Fibroblast of mammary gland (primary cell): ENCODE data around the gene MIS18BP1.

ENCODE experiments used
- DNase-seq: peaks from one replicate; pipeline ENCODE4 v3.0.0-alpha.2; 2010; ENCODE audit warnings: low read depth
- H3K4me3 ChIP-seq: 2 replicates; pipeline ENCODE4 v1.5.1; 2011; ENCODE audit warnings: low read depth, mild to moderate bottlenecking, low read length, moderate library complexity; ENCODE audit not compliant: control insufficient read depth
- TF ChIP-seq, protein P1 (sequence below): conservative IDR thresholded peaks from 2 replicates; pipeline ENCODE4 v1.5.1; 2011; ENCODE audit warnings: low read depth, low read length, inconsistent platforms; ENCODE audit not compliant: control insufficient read depth, insufficient read depth

MIS18BP1 gene

DNA sequence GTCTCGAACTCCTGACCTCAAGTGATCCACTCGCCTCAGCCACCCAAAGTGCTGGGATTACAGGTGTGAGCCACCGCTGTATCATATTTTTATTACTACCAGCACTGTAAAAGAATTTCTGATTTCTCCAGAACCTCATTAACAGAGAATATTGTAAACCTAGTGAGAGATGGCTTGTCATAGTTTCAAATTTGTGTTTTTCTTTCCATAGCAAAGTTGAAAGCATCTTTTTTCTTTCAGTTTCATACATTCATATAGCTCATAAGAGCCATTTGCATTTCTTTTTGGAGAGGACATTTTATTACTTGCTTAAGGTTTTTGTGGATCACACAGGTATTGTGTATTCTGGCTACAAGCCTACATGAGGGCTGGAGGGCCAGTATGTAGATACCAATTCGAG is 58.0 kb downstream of the MIS18BP1 start:
- H3K4me3 ChIP-seq, result no peak overlapping the region
- TF ChIP-seq, protein P1, sequence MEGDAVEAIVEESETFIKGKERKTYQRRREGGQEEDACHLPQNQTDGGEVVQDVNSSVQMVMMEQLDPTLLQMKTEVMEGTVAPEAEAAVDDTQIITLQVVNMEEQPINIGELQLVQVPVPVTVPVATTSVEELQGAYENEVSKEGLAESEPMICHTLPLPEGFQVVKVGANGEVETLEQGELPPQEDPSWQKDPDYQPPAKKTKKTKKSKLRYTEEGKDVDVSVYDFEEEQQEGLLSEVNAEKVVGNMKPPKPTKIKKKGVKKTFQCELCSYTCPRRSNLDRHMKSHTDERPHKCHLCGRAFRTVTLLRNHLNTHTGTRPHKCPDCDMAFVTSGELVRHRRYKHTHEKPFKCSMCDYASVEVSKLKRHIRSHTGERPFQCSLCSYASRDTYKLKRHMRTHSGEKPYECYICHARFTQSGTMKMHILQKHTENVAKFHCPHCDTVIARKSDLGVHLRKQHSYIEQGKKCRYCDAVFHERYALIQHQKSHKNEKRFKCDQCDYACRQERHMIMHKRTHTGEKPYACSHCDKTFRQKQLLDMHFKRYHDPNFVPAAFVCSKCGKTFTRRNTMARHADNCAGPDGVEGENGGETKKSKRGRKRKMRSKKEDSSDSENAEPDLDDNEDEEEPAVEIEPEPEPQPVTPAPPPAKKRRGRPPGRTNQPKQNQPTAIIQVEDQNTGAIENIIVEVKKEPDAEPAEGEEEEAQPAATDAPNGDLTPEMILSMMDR, result no peak
- no peak for DNase-seq

DNA sequence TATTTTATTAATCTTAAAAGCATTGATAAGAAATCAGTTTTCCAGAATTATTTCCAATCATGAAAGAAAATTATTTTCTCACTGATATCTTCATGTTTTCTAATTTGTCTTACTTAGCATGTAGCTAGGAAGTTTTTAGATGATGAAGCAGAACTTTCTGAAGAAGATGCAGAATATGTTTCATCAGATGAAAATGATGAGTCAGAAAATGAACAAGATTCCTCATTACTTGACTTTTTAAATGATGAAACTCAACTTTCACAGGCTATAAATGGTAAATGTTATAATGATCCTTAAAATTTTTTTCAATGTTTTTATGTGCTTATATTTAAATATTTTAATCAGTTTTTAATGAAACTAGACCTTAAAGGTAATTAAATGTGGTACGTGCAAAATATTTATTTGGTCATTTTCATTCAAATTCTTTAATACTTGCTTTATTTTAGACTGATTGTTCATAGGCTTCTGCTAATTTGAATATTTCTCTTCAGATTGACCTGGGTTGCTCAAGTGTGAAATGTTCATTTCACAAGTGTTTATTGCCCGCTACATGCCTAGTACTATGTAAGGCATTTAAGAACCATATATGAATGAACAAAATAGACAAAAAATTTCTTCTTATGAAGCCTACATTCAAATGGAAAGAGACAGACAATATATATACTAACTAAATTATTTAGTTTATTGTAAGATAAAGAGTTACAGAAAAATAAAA is 67.7 kb downstream of the MIS18BP1 start:
- TF ChIP-seq, protein P1, result no peak
- no peak overlapping the region for H3K4me3 ChIP-seq
- peak; percentile 43 for DNase-seq

DNA sequence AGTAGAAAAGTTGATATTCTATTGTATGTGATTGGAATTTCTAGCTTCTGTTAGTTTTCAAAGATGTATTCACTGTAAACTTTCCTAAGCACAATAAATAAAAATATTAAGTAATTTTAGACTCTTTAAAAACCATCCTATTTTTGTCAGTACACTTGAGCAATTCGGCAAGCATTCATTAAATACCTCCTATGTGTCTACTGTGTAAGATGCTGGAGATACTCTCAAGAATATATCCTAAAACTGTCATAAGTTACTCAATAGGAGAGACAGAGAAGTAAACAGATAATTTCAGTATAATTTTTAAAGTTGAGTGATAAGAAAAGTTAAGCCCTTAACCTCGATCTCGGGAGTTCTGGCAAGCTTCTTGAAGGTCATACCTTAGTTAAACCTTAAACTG is 71.2 kb downstream of the MIS18BP1 start:
- TF ChIP-seq, protein P1, result no peak
- no peak overlapping the region for H3K4me3 ChIP-seq
- DNase-seq, result no peak

DNA sequence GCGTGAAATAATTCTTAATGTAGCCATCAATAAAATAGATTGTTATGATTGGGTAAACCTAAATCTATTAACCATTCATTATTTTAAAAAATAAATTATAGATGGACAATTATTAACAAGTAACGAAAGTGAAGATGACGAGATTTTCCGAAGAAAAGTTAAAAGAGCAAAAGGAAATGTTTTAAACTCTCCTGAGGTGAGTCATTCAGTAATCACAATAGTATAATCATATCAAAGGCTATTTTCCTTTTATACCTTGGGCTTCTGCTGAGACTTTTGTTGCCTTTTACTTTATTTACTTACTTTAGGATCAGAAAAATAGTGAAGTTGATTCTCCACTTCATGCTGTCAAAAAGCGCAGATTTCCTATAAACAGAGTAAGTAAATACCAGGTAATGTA is 71.7 kb downstream of the MIS18BP1 start:
- TF ChIP-seq, protein P1, result no peak
- no peak for DNase-seq
- no peak overlapping the region for H3K4me3 ChIP-seq

DNA sequence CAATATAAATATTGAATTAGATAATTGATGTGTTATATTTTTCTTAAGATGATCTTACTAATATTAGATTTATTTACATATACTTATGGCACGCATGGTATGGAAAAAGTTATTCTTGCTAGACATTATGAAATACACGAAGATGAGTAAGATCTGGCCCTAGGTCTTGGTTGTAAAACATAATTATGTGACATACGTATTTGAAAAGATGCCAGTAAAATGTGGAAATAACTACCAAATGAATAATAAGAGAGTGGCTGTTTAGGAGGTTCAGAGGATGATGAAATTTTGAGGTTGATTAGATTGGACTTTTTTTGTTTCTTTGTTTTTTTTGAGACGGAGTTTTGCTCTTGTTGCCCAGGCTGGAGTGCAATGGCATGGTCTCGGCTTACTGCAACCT is 75.9 kb downstream of the MIS18BP1 start:
- no peak overlapping the region for H3K4me3 ChIP-seq
- TF ChIP-seq, protein P1, result no peak
- DNase-seq, result peak; percentile 93

DNA sequence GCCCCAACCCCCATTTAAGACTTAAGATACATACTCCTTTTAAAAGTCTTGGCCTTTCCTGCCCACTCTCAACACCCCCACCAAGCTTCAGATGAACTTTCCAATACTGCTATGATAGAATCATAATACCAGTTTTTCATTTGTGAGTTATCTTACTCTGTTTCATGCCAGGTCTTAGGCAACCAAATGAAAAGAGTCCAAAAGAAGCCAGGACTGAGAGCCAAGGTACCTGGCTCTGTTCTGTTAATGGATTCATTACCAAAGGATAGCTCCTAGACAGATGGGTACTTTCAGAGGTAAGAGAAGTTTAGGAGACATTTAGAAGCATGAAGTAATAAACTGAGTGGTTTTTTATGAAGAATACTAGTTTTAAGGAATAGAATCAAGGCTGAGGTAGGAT is 83.1 kb downstream of the MIS18BP1 start:
- no peak for DNase-seq
- TF ChIP-seq, protein P1, result no peak
- no peak overlapping the region for H3K4me3 ChIP-seq
